NCI-H1930 (cell line): Measurements from ENCODE around the gene C1QTNF1.

Source experiments
- DNase-seq, 2 experiments: peaks; one replicate each; lab custom pipeline; 2025; lab: John Stamatoyannopoulos, UW

Gene C1QTNF1

GRCh38 chr17:79081571-79082276, 57.8 kb downstream of the C1QTNF1 start:
- DNase-seq = no peak

DNA sequence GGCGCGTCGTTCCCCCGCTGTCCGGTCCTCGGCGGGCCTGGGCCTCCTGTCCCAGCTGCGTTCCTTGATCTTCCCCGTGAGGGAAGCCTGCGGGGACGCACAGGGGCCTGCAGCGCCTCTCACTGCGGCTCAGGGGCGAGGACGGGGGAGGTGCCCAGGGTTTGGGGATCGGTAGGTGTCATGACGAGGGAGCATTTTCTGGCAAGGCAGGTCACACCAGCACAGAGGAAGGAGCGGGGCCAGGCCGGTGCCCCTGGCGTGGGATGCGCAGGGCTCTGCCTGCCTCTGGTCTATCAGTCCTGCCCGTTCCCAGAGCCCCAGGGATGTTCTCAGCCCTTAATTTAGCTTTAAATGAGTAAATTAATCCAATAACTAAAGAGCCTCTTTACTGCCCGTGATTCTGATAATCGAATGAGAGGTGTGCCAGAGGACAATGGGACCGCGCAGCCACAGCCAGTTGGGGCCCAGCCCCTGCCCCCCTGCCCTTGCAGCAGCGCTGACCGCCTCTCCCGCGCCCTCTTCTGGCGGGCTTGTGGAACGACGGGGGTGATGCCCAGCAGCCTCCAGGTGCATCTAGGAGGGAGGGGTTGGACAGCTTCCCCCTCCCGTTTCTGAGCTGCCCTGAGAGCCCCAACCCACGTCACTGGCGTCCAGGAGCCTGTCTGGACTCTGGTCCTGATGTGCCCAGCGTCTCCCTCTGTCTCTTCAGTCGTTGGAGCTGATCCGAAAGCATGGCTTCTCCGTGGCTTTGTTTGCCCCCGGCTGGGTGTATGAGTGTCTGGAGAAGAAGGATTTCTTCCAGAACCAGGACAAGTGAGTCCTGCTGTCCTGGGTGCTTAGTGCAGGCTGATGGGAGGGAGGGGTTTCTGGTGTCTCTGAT, 58.6 kb downstream of the C1QTNF1 start:
- peak in 1 of 2 experiments; percentile 12 for DNase-seq

- DNase-seq = no peak
Measured at GRCh38 chr17:79083191-79083971, 59.4 kb downstream of the C1QTNF1 start.

- no peak for DNase-seq
Measured at GRCh38 chr17:79084291-79085153, 60.6 kb downstream of the C1QTNF1 start.

- no peak for DNase-seq
Measured at GRCh38 chr17:79085154-79085920, 61.4 kb downstream of the C1QTNF1 start.

DNA sequence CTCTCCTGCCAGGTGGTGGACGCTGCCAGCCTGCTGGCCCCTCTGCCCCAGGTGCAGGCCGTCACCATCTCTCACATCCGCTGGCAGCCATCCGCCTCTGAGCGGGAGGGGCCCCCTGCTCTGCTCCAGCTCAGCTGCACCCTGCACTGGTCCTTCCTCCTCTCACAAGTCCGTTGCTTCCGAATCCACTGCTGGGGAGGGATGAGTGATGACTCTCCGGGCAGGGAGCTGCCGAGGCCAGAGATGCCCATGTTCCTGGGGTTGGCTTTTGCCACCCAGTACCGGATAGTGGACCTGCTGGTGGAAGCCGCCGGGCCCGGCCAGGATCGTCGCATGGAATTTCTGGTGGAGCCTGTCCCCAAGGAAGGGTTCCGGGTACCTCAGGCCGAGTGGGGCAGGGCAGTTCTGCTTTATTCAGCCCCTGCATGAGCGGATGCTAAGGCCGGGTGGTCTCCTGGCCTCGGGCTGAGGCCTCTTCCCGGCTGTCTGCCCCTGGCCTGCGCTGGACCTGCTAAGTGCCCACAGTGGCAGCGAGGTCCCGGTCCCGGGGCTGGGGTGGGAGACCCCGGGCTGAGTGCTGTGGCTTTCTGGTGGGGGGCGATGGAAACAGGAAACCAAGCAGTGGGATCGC, 62.1 kb downstream of the C1QTNF1 start:
- no peak for DNase-seq

DNA sequence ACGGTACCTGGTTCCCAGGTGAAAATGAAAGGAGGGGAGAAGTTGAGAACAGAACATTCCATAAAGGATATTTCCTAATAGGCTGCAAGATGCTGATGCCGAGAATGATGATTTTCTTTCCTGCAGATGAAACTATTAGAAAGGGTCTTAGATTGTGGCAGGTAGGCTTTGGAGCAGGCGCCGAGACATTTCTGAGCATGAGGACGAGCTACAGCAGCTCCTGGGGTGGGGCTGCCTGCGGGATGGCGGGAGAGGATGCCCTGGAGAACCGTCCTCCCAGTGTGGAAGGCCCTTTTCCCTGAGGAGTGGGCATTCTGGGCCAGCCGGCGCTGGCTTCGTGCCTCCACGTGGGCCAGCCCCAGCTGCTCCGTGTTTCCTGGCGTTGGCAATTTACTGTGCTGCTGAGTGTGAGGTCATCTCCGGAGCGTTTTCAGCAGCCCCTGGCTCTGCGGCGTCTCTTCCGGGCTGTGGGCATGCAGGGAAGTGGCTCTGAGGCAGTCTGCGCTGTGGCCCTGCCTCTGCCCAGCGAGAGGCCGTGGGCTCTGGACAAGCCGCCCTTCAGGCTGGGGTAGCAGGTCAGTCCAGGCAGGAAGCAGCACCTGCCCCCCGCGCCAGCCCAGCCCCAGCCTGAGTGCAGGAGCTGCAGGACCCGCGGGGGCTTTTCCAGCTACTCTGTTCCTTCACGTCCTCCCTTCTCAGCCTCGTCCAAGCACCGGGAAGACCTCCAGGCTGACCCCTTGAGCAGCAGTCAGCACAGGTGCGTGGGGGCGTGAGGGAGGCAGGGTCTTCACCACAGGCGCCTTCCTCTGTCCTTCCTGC, 62.8 kb downstream of the C1QTNF1 start:
- DNase-seq = no peak

- peak; percentile 31 to 65 for DNase-seq
Measured at GRCh38 chr17:79087428-79088143, 63.6 kb downstream of the C1QTNF1 start.

- no peak for DNase-seq
Measured at GRCh38 chr17:79088247-79088996, 64.5 kb downstream of the C1QTNF1 start.

DNA sequence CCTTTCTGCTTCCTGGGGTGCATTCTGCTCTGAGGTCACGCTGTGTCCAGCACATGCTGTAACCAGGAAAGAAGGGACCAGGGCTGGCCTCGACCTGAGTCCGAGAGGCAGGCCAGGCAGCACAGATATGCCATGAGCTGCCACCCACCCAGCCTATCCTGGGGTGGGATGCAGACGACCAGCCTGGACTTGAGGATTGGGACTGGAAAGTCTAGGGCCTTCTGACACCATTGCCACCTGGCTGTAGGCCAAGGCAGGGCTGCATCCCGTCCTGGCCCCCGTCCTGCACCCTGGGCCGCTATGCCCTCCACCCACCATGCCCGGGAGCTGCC, 65.0 kb downstream of the C1QTNF1 start:
- DNase-seq = no peak

DNA sequence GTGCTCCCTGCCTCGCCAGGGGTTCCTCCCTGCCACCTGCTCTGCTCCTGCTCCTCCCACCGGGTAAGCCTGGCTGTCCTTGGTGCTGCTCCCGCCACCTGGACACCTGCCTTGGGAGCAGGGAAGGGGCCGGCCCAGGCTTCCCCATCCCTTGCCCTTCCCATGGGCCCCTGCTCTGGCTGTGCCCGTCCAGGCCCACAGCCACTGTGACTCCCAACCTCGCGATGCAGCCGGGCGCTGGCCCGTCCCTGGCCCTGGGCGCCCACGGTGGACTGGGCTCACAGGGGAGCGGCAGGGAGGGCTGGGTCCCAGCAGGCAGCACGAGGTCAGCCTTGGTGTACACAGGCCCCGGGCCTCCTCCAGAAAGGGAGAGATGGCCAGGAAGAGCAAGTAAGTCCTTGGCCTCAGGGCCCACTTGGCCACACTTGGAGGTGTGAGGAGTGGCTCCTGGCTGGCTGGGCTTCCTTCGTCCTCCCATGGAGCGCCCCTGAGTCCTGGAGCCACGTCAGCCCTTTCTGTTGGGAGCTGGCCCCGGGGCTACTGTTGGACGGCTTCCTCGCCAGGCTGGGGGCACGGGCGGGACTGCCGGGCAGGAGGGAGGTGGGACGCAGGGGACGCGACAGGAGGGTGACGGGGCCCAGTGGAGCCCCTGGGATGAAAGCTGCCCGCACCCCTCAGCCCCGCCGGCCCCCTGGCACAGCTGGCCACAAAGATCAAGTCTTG, 65.9 kb downstream of the C1QTNF1 start:
- DNase-seq = no peak

DNA sequence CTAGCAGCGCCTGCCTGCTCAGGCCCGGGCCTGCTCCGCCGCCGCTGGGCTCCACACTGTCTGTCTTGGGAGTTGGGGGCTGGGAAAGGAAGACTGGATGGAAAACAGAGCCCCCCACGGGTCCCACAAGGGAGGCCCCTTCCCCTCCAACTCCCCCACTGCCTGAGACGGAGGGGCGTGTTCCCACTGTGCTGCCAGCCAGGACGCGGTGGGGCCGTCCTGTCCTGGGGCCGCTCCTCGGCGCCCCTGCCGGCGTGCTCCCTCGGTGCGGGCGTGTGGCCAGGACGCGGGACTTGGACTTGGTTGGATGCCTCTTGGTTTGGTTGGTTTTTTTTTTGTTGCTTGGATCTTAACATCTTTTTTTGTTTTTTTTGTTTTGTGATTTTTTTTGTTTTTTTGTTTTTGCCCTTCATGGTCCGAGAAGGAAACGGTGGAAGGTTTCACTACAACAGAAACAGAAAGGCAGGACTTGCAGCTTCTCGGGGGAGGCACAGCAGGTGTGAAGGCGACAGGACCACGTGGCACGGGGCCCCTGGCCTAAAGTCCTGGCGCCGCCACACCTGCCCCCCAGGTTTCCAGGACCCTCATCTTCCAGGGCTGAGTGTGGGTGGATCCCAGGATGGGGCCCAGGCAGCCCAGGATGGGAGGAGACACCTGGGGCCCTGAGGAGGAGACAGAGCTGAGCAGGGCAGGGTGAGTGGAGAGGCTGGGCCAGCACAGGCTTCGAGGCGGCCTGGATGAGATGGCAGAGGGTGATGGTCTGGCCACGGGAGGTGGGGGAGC, 66.7 kb downstream of the C1QTNF1 start:
- no peak for DNase-seq

GRCh38 chr17:79091226-79091670, 67.3 kb downstream of the C1QTNF1 start:
- no peak for DNase-seq

DNA sequence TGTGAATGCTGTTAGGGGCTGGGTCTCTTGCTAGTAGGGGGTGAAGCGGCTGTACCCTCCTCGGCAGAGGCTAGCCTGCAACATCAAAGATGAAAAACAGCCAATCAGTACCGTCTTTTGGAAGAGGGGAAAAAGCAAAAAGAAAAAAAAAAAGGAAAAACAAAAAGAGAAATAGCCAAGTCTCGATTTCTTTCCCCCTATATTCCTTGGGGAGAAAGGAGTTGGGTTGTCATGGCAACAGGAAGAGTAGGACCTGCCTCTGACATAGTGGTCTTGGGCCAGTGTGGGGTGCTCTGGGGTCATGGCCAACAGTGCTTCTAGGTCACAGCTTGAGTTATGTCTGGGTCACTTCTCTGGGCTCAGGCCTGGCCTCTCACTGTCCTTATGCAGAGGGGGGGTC, 68.6 kb downstream of the C1QTNF1 start:
- DNase-seq = no peak

DNA sequence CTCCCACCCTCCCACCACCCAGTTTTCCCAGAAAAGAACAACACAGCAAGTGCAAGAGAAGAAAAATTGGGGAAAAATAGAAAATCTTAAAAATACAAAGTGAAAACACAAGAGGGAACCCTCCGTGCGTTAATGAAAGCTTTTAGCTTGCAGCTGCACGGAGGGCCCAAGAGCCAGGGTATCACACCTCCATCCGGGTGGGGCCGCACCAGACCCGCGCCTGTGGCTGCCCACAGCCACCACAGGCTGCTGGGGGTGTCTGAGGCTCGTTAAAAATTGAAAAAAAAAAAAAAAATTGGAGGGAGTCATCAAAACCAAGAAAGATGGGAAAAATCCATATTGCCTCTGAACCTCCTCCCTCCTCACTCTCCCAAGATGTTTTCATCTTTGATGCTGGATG, 69.3 kb downstream of the C1QTNF1 start:
- no peak for DNase-seq

DNA sequence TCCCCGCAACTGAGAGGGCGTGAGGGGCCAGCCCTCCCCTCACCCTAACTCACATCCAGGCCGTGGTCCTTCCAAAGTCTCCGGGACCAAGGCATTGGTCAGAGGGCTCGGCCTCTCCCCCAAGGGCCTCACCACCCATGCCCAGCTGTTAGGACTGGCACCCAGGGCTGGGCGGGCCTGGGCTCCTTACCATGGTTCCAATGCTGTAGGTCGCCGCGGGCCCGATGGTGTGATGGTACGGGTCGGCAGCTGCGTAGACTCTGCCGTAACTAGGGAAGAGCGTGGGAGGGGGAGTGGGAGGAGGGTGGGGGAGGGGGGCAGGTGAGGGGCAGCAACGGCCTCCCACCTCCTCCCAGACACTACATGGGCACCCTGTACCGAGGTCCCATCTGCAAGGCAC, 70.3 kb downstream of the C1QTNF1 start:
- no peak for DNase-seq
